SU-DHL-6 (cell line): ENCODE results near the gene C6orf15.

Experiments used
- CTCF ChIP-seq: fragments of 200-600 bp; sonication (generic); IDR thresholded peaks from one replicate; pipeline ENCODE4 v1.5.1; 2017; ENCODE audit warnings: antibody characterized with exemption, mild to moderate bottlenecking, low read length, moderate library complexity; ENCODE audit not compliant: insufficient read depth, poor library complexity, severe bottlenecking
- EZH2phosphoT487 ChIP-seq: fragments of 200-600 bp; sonication (generic), shearing (Covaris generic); conservative IDR thresholded peaks from 2 replicates; pipeline ENCODE4 v1.6.1; 2018; ENCODE audit warnings: mild to moderate bottlenecking, antibody characterized with exemption, low read length, moderate library complexity, mixed read lengths

- no peak for TF ChIP-seq CTCF
- TF ChIP-seq EZH2phosphoT487: no peak
Measured at GRCh38 chr6:31131595-31131994, 19.2 kb upstream of the C6orf15 start.
